Liver (tissue), 9 donors: ENCODE data around the gene ITGB2. TPM values are rescaled to one million over a fixed set of nuclear protein-coding genes. Genes with fewer than 3 reads are reported as not detected.

Experiments
- DNase-seq: peaks from one replicate; pipeline ENCODE4 v3.0.0-alpha.2; 2017; ENCODE audit warnings: low spot score
- H3K27ac ChIP-seq, 2 donors: one replicate each; pipeline ENCODE4 v1.7.0; 2013; ENCODE audit warnings: inconsistent platforms in 2 of 2, low read length in 2 of 2, control low read depth in 1 of 2, low read depth in 1 of 2, mild to moderate bottlenecking in 1 of 2
- H3K27me3 ChIP-seq, 4 donors: one replicate each; pipeline versions ENCODE4 v1.6.1 to v1.7.0; 2013; ENCODE audit warnings: low read length in 3 of 4, inconsistent platforms in 1 of 4, mild to moderate bottlenecking in 1 of 4, moderate library complexity in 1 of 4; ENCODE audit not compliant: control insufficient read depth in 4 of 4, insufficient read depth in 4 of 4
- H3K36me3 ChIP-seq, 4 donors: one replicate each; pipeline versions ENCODE4 v1.6.1 to v1.7.0; 2013; ENCODE audit warnings: low read length in 3 of 4, mild to moderate bottlenecking in 3 of 4, low read depth in 1 of 4, moderate library complexity in 1 of 4; ENCODE audit not compliant: control insufficient read depth in 4 of 4, insufficient read depth in 3 of 4
- H3K4me1 ChIP-seq, 4 donors: one replicate each; pipeline versions ENCODE4 v1.6.1 to v1.7.0; 2013; ENCODE audit warnings: low read length in 3 of 4, mild to moderate bottlenecking in 3 of 4, moderate library complexity in 1 of 4; ENCODE audit not compliant: control insufficient read depth in 4 of 4, insufficient read depth in 4 of 4
- H3K4me3 ChIP-seq, 3 donors: one replicate each; pipeline versions ENCODE4 v1.6.1 to v1.7.0; 2013; ENCODE audit warnings: low read length in 3 of 3, control low read depth in 1 of 3, low read depth in 1 of 3, mild to moderate bottlenecking in 1 of 3
- H3K9ac ChIP-seq, 2 donors: one replicate each; pipeline ENCODE4 v1.7.0; 2013; ENCODE audit warnings: low read length in 2 of 2, mild to moderate bottlenecking in 2 of 2, moderate library complexity in 2 of 2, control low read depth in 1 of 2, low read depth in 1 of 2
- H3K9me3 ChIP-seq, 4 donors: one replicate each; pipeline versions ENCODE4 v1.6.1 to v1.7.0; 2013; ENCODE audit warnings: low read length in 3 of 4; ENCODE audit not compliant: control insufficient read depth in 4 of 4
- ATF3 ChIP-seq: IDR thresholded peaks from 2 replicates; pipeline ENCODE4 v1.6.1; 2016; ENCODE audit warnings: antibody characterized with exemption
- CTCF ChIP-seq: fragments of 150-350 bp; IDR thresholded peaks from 2 replicates; pipeline ENCODE4 v1.5.1; 2017; ENCODE audit warnings: improper control_type of control experiment, low read depth, low read length; ENCODE audit not compliant: missing input control
- EGR1 ChIP-seq, 2 donors: IDR thresholded peaks; 2 replicates each; pipeline ENCODE4 v1.6.1; 2016 to 2018; ENCODE audit warnings: antibody characterized with exemption in 2 of 2, low read depth in 2 of 2
- FOXA1 ChIP-seq: IDR thresholded peaks from 2 replicates; pipeline ENCODE4 v1.6.1; 2016; ENCODE audit warnings: antibody characterized with exemption
- FOXA2 ChIP-seq: IDR thresholded peaks from 2 replicates; pipeline ENCODE4 v1.6.1; 2016; ENCODE audit warnings: antibody characterized with exemption
- GABPA ChIP-seq, 2 donors: IDR thresholded peaks in 1 of 2; conservative IDR thresholded peaks in 1 of 2; 2 replicates each; pipeline ENCODE4 v1.6.1; 2016; ENCODE audit warnings: antibody characterized with exemption in 2 of 2, mild to moderate bottlenecking in 1 of 2, moderate library complexity in 1 of 2
- HNF4A ChIP-seq, 2 donors: conservative IDR thresholded peaks; 2 replicates each; pipeline ENCODE4 v1.6.1; 2016; ENCODE audit warnings: antibody characterized with exemption in 2 of 2, mild to moderate bottlenecking in 2 of 2
- HNF4G ChIP-seq: IDR thresholded peaks from 2 replicates; pipeline ENCODE4 v1.6.1; 2016; ENCODE audit warnings: antibody characterized with exemption
- JUND ChIP-seq, 2 donors: IDR thresholded peaks; 2 replicates each; pipeline ENCODE4 v1.6.1; 2016; ENCODE audit warnings: antibody characterized with exemption in 2 of 2
- NR2F2 ChIP-seq: IDR thresholded peaks from 2 replicates; pipeline ENCODE4 v1.6.1; 2016; ENCODE audit warnings: antibody characterized with exemption
- RAD21 ChIP-seq, 2 donors: IDR thresholded peaks; 2 replicates each; pipeline ENCODE4 v1.6.1; 2016; ENCODE audit warnings: antibody characterized with exemption in 2 of 2, mild to moderate bottlenecking in 2 of 2
- RXRA ChIP-seq, 2 donors: IDR thresholded peaks; 2 replicates each; pipeline ENCODE4 v1.6.1; 2017 to 2018; ENCODE audit warnings: antibody characterized with exemption in 2 of 2, mild to moderate bottlenecking in 1 of 2
- SP1 ChIP-seq: IDR thresholded peaks from 2 replicates; pipeline ENCODE4 v1.6.1; 2018; ENCODE audit warnings: antibody characterized with exemption, mild to moderate bottlenecking
- TAF1 ChIP-seq: conservative IDR thresholded peaks from 2 replicates; pipeline ENCODE4 v1.6.1; 2016; ENCODE audit warnings: antibody characterized with exemption, mild to moderate bottlenecking
- YY1 ChIP-seq: IDR thresholded peaks from 2 replicates; pipeline ENCODE4 v1.6.1; 2016; ENCODE audit warnings: antibody characterized with exemption, mild to moderate bottlenecking
- ZBTB33 ChIP-seq: IDR thresholded peaks from 2 replicates; pipeline ENCODE4 v1.6.1; 2016; ENCODE audit warnings: antibody characterized with exemption
- WGBS: extraction: QIAGEN DNeasy Blood & Tissue Kit; methylation state at CpG from one replicate; pipeline ENCODE4 v1.1.7; 2013; 5-methylcytosine and 5-hydroxymethylcytosine counted together
- polyA plus RNA-seq, 2 donors: library from polyadenylated mRNA; stranded (reverse) in 1 of 2; unstranded in 1 of 2; fragments of 200-250 nt in 1 of 2; fragments of >200 nt in 1 of 2; fragmentation: Nextera tagmentation in 1 of 2; extraction: Ambion mirVana in 1 of 2; gene quantifications; one replicate each; pipeline versions ENCODE4 v1.2.1 to v1.2.3, GENCODE V29; 2013 to 2015
- total RNA-seq, 2 donors: library from RNA; depleted of rRNA; stranded (reverse); fragments of >200 nt; gene quantifications; one replicate each; pipeline ENCODE4 v1.2.3, GENCODE V29; 2014
- TF ChIP-seq, protein P1 (sequence below): IDR thresholded peaks from 2 replicates; pipeline ENCODE4 v1.6.1; 2016; ENCODE audit warnings: antibody characterized with exemption
- TF ChIP-seq, protein P2 (sequence below): IDR thresholded peaks from 2 replicates; pipeline ENCODE4 v1.6.1; 2016; ENCODE audit warnings: antibody characterized with exemption, mild to moderate bottlenecking
- donor health status: healthy.
- donor health status: healthy.
- donor health status: healthy.
- donor health status: healthy.
- donor health status: healthy.

Gene ITGB2
- total and polyA plus RNA-seq, 4 donors = 9.6 to 50.6 (median 28.7) TPM

DNA sequence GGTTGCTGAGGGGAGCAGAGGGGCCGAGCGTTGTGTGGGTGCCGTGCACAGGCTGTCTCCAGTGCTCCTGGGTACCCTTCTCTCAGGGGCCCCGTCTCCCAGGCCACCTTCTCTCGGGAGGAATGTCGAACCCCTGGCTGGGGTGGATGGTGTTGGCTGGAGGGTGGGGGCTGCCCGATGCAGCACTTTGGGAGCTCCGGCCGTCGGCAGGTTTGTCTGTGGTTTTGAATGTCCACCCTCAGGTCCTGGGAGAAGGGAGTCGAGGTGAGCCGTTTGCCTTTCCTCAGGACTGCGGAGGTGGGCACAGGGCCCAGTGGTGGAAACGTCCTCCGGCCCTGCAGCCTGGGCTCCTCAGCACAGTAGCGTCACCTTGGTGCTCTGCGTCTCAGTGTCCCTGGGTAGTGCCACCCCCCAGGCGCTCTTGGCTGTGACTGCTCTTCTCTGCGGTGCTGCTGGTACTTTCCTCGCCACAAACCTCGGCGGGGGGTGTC, 33.6 kb upstream of the ITGB2 start:
- TF ChIP-seq, protein P1, sequence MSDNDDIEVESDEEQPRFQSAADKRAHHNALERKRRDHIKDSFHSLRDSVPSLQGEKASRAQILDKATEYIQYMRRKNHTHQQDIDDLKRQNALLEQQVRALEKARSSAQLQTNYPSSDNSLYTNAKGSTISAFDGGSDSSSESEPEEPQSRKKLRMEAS = no peak
- no peak for TF ChIP-seq HNF4A (conservative IDR thresholded peaks at IDR 0.05)
- no peak for TF ChIP-seq TAF1
- no peak for TF ChIP-seq ZBTB33
- no peak for TF ChIP-seq JUND (IDR thresholded peaks at IDR 0.05)
- TF ChIP-seq CTCF = no peak
- no peak for TF ChIP-seq YY1
- TF ChIP-seq FOXA2 = no peak
- no peak for TF ChIP-seq FOXA1
- TF ChIP-seq HNF4G = no peak
- TF ChIP-seq RXRA (IDR thresholded peaks at IDR 0.05) = no peak
- TF ChIP-seq SP1 = no peak
- no peak for TF ChIP-seq NR2F2
- TF ChIP-seq, protein P2, sequence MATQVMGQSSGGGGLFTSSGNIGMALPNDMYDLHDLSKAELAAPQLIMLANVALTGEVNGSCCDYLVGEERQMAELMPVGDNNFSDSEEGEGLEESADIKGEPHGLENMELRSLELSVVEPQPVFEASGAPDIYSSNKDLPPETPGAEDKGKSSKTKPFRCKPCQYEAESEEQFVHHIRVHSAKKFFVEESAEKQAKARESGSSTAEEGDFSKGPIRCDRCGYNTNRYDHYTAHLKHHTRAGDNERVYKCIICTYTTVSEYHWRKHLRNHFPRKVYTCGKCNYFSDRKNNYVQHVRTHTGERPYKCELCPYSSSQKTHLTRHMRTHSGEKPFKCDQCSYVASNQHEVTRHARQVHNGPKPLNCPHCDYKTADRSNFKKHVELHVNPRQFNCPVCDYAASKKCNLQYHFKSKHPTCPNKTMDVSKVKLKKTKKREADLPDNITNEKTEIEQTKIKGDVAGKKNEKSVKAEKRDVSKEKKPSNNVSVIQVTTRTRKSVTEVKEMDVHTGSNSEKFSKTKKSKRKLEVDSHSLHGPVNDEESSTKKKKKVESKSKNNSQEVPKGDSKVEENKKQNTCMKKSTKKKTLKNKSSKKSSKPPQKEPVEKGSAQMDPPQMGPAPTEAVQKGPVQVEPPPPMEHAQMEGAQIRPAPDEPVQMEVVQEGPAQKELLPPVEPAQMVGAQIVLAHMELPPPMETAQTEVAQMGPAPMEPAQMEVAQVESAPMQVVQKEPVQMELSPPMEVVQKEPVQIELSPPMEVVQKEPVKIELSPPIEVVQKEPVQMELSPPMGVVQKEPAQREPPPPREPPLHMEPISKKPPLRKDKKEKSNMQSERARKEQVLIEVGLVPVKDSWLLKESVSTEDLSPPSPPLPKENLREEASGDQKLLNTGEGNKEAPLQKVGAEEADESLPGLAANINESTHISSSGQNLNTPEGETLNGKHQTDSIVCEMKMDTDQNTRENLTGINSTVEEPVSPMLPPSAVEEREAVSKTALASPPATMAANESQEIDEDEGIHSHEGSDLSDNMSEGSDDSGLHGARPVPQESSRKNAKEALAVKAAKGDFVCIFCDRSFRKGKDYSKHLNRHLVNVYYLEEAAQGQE = no peak
- no peak for TF ChIP-seq EGR1 (IDR thresholded peaks at IDR 0.05; ENCODE audit: low read depth in 2 of 2)
- H3K9ac ChIP-seq = no peak overlapping the region
- no peaks in the 10 kb centered on the region for H3K9me3 ChIP-seq
- no peaks in the 10 kb centered on the region for H3K27me3 ChIP-seq
- H3K4me3 ChIP-seq = no peak overlapping the region
- WGBS = 96% methylated on average over 22 of the region's 22 CpGs
- H3K4me1 ChIP-seq = peaks cover 6 to 27% (median 13%) of the 10 kb centered on the region in 4 donors
- no peak overlapping the region for H3K27ac ChIP-seq
- DNase-seq = no peak
- peaks cover 0 to 17% (median 2%) of the 10 kb centered on the region in 4 donors for H3K36me3 ChIP-seq

GRCh38 chr21:44953628-44954021, 32.9 kb upstream of the ITGB2 start:
- Histone ChIP-seq H3K27ac (no peak overlapping the region), H3K9ac (no peak overlapping the region), H3K27me3 (no peaks in the 10 kb centered on the region), H3K4me3 (no peak overlapping the region), H3K9me3 (no peaks in the 10 kb centered on the region), H3K4me1 (peaks cover 3 to 21% (median 9%) of the 10 kb centered on the region in 4 donors), H3K36me3 (peaks cover 0 to 17% (median 2%) of the 10 kb centered on the region in 4 donors)
- TF ChIP-seq EGR1 (IDR thresholded peaks at IDR 0.05; ENCODE audit: low read depth in 2 of 2) = no peak
- TF ChIP-seq GABPA (IDR thresholded peaks at IDR 0.05 in 1 of 2, conservative IDR thresholded peaks at IDR 0.05 in 1 of 2) = no peak
- no peak for TF ChIP-seq HNF4A (conservative IDR thresholded peaks at IDR 0.05)
- no peak for TF ChIP-seq RAD21 (IDR thresholded peaks at IDR 0.05)
- TF ChIP-seq CTCF = no peak
- no peak for TF ChIP-seq ZBTB33
- no peak for TF ChIP-seq NR2F2
- no peak for TF ChIP-seq YY1
- TF ChIP-seq JUND (IDR thresholded peaks at IDR 0.05) = no peak
- TF ChIP-seq ATF3 = no peak
- TF ChIP-seq TAF1 = no peak
- TF ChIP-seq, protein P1 = no peak
- no peak for TF ChIP-seq SP1
- TF ChIP-seq FOXA2 = no peak
- TF ChIP-seq HNF4G = no peak
- WGBS = 97% methylated on average over 13 of the region's 13 CpGs
- DNase-seq = no peak
